ENCODE data around the gene SRPK2.

SRPK2 gene

DNA sequence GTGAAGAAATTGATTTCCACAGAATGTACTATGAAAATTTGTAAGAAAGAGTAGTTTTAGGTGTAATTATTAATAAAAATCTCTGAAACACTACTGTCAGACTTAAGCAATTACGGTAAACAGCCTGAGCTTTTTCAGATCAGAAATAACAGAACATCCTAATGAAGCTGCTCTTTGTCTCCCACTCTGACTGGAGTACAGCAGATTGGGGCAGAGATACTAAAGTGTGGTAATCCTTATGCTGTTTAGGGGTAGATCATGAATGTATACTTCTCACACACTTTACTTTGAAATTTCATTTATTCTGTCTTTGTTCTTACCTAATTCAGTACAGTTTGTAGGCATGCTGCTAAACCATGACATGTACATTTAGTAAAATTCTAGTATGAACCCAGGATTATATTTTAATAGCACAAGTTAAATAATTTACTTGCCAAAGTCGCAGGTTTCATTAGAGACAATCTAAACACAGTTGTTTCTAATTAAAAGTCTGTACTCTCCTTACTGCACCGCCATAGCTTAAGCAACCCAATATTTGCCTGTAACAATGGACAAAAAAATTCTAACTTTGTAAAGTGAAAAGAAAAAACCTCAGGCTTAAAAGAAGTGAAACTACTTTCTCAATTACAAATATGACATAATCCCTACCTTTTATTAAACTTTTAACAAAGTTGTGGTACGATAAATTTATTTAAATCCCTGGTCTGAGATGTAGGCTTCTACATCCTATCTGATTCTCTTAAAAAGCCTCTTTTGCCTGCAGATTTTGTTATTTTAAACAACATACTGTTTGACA lies 286.0 kb downstream of the SRPK2 start:
- DNase-seq, result no peak

DNA sequence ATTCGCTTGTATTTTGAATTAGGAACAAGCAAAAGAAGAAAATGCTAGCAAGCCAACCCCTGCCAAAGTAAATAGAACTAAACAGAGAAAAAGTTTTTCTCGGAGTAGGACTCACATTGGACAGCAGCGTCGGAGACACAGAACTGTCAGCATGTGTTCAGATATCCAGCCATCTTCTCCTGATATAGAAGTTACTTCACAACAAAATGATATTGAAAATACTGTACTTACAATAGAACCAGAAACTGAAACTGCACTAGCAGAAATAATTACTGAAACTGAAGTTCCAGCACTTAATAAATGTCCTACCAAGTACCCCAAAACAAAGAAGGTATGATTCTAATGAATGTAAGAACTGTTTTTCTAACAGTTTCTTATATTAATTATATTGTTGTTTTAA lies 286.9 kb downstream of the SRPK2 start:
- no peak for DNase-seq

DNA sequence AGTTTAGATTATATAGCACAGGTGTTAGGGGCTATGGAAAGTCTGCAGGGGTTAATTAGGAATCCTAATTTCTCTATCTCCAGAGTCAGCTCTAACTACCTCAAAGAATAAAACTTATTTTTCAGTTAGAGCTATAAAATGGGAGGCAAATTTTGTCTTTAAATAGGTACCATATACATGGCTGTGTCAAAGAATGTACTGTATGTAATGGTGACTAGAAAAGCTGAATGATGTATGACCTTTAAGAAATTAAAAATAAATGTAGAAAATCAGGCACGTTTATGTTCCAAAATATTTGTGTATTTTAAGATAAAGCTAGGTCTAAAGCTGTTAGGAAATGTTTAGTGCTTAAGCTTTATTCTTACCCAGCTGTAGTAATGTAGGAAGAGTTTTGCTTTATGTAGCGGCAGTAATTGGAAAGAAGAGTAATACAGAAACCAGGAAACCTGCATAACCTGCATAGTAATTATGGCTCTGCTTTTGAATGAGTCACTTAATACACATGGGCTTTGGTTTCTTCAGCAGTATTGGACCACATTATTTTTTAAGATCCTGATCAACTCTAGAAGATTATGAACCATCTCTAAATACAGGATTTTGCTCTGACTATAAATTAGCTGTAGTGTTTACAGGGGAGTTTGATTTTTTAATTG lies 289.7 kb downstream of the SRPK2 start:
- no peak for DNase-seq

DNA sequence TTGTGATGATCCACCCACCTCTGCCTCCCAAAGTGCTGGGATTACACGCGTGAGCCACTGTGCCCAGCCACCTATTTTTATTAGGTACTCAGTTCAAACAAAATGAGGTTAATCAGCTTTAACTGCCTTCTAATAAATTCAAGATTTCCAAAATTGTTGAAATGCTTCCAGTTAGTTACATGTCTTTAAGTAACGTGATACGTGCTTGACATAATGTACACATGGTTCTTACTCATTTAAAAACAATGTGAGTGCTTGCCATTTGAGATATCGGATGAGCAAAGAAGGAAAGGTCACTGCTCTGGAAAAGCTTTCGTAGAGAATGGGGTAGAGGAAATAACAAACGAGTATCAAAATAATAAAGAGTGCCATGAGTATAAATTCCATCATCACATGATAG lies 291.1 kb downstream of the SRPK2 start:
- DNase-seq, result no peak

DNA sequence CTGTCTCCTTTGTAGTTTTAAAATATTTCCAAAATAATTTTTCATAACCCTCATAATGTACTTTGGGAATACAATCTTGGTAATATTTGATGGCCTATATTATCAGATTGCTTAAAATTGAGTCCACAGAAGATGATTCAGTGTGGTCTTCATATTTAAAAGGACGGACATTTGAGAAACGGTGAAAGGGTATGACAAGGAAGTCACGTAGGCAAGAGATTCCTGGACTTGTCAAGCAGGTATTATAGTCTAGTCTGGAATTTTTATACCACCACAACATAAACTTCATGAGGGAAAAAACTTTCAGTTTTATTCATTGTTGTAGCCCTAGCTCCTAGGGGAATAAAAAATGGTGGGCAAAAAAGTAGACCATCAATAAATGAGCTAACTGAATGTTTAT lies 292.4 kb downstream of the SRPK2 start:
- no peak for DNase-seq

DNA sequence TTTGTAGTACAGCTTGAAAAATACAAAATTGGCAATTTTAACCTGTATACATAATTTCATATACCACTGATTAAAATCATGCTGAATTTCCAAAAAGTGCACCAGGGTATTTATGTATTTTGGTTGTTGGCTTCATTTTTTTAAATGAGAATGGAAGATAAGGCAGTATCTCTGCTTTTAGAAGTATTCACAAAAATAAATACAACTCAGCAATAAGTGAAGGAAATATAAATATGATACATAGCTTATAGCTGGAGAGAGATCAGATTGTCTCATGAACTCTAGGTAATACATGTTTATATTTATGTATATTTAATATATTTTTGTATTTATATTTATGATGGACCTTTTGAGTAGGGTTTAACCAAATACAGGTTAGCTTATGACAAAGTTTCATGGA lies 293.8 kb downstream of the SRPK2 start:
- DNase-seq, result no peak

DNA sequence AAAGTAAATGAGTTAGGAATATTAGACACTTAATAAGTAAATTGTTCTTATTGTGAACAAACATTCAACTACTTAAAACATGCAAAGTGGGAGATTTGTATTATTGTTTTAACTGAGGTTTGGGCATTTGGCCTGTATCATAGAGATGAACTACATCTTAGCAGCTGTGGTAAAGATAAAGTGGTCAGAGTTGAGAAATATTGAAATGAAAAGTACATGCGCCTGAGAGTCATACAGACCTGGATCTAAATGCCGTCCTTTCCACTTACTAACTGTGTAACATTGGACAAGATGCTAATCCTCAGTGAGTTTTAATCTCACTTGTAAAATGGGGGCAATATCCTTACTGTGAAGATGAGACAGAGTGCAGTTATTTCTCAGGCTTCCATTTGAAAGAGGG lies 300.3 kb downstream of the SRPK2 start:
- DNase-seq, result no peak

DNA sequence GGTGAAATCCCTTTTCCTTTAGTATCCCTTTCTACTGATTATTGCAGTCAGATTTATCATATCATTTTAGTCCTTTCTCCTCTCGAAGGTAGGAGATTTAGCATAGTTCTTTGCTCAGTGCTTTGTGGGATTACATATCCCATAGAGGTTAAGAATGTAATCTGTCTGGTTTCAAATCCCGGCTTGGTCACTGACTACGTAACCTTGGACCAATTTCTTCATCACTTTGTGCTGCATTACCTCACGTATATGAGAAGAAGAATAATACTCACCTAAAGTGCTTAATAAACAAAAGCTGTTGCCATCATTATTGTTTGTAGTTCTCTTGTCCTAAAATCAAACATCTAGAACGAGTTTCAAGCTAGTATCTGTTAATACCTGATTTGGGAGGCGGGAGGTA lies 300.7 kb downstream of the SRPK2 start:
- DNase-seq, result no peak

DNA sequence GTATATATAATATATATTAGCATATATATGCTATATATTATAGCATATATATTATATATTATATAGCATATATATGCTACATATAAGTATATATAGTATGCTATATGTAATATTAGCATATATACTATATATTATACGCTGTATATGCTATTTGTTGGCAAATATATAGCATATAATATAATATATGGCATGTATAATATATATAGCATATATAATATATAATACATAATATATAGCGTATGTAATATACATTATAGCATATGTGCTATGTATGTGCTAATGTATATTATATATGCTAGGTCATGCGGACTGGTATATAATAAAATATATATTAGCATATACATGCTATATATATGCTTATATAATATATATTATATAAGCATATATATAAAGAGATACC lies 301.9 kb downstream of the SRPK2 start:
- no peak for DNase-seq

DNA sequence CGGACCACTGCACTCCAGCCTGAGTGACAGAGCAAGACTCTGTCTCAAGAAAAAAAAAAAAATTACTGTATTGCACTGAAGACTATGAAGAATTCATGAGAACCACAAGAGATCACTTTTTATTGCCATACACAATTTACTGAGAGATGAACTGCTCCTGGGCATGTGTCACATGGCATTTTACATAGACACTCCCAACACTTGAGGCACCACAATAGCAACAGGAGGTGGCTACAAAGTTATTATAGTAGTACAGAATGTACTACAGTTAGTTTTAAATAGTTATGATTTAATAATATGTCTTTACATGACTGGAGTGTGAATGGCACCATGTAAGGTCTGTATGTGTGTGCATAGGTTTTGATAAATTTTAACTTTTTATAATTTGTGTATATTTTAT lies 304.1 kb downstream of the SRPK2 start:
- DNase-seq, result no peak

DNA sequence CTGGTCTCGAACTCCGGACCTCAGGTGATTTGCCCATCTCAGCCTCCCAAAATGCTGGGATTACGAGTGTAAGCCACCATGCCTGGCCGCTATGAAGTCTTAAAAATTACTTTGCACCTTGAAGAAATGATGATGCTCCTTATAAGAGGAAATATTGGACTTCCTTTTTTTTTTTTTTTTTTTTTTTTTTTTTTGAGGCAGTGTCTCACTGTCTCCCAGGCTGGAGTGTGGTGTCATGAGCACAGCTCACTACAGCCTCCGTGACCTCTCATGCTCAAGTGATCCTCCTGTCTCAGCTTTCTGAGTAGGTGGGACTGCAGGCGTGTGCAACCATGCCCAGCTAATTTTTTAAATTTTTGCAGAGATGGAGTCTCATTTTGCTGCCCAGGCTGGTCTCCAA lies 309.4 kb downstream of the SRPK2 start:
- no peak for DNase-seq

DNA sequence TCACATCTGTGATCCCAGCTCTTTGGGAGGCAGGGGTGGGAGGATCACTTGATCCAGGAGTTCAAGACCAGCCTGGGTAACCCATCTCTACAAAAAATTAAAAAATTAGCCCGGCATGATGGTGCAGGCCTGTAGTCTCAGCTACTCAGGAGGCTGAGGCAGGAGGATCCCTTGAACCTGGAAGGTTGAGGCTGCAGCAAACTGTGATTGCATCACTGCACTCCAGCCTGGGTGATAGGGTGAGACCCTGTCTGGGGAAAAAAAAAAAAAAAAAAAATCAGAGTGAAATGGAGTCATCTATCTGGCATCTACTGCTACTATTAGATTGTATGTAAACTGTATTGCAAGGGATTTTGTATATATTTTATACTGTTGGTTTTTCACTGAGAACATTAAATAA lies 315.6 kb downstream of the SRPK2 start:
- no peak for DNase-seq

DNA sequence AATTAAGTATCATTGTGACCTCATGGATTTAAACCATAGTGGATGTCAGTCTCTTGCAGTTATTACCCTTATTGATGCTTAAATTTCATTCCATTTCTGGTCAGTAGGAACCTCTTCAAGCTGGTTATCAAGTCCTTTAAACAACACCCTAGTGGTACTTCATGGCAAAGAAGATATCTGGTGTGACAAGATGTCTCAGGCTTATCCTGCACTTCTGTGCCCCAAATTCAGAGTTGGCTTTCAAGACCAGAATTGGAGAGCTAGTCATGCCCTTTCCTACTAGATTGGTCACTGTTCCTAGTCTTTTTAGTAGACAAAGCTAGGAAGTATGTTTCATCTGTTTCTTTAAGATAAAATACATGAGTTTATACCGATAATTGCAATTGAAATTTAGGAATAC lies 319.8 kb downstream of the SRPK2 start:
- no peak for DNase-seq

DNA sequence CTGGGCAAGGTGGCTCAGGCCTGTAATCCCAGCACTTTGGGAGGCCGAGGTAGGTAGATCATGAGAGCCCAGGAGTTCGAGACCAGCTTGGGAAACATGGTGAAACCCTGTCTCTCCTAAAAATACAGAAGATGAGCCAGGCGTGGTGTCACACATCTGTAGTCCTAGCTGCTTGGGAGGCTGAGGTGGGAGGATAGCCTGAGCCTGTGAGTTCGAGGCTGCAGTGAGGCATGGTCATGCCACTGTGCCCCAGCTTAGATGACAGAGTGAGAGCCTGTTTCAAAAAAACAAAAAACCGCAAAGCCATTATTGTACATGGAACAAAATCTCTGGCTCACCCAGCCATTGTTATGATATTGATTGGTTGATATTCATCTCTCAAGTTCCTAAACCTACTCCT lies 321.0 kb downstream of the SRPK2 start:
- no peak for DNase-seq
